Ovary (tissue), 9 donors: ENCODE data around the gene ZC3H7A. TPM values are rescaled to one million over a fixed set of nuclear protein-coding genes. Genes with fewer than 3 reads are reported as not detected.

Experiments used
- DNase-seq, 5 donors: peaks; one replicate each; pipeline ENCODE4 v3.0.0-alpha.2; 2019 to 2020
- H3K27ac ChIP-seq, 2 donors: fragments of 200-600 bp; one replicate each; pipeline versions ENCODE4 v1.5.1 to v1.8.0; 2019 to 2022
- H3K27me3 ChIP-seq: fragments of 200-600 bp; one replicate; pipeline ENCODE4 v1.8.0; 2022
- H3K36me3 ChIP-seq: fragments of 200-600 bp; sonication (generic); one replicate; pipeline ENCODE4 v1.5.1; 2019
- H3K4me1 ChIP-seq: one replicate; pipeline ENCODE4 v1.8.1; 2013; ENCODE audit warnings: mild to moderate bottlenecking, moderate library complexity; ENCODE audit not compliant: insufficient read depth
- H3K4me3 ChIP-seq: fragments of 200-600 bp; sonication (generic); one replicate; pipeline ENCODE4 v1.5.1; 2017
- H3K9me3 ChIP-seq, 2 donors: fragments of 200-600 bp in 1 of 2; sonication (generic) in 1 of 2; one replicate each; pipeline versions ENCODE4 v1.5.1 to v1.8.1; 2013 to 2019; ENCODE audit warnings: mild to moderate bottlenecking in 1 of 2, moderate library complexity in 1 of 2
- EP300 ChIP-seq: sonication (generic); formaldehyde crosslinking; IDR thresholded peaks from one replicate; pipeline ENCODE4 v1.6.1; 2017; ENCODE audit warnings: antibody characterized with exemption
- POLR2A ChIP-seq: fragments of 450-650 bp; IDR thresholded peaks from one replicate; pipeline ENCODE4 v1.6.1; 2017; ENCODE audit warnings: antibody characterized with exemption, mild to moderate bottlenecking, moderate library complexity
- WGBS, 3 donors: extraction: QIAGEN DNeasy Blood & Tissue Kit in 1 of 3; methylation state at CpG; one replicate each; pipeline versions ENCODE4 v1.1.5 to v1.1.7; 2013 to 2017; 5-methylcytosine and 5-hydroxymethylcytosine counted together
- intact Hi-C, 4 donors: fragments of 100-400 bp; cut with DNase I; formaldehyde crosslinking; loops; one replicate each; pipeline versions ENCODE4 v1.11.0 to v1.15.1; 2022 to 2023
- polyA plus RNA-seq, 2 donors: library from polyadenylated mRNA; stranded (reverse); fragments of 200-250 nt in 1 of 2; fragments of 350-450 nt in 1 of 2; fragmentation: Illumina TruSeq in 1 of 2; extraction: RNeasy Lipid Tissue Mini Kit (QIAGEN cat#74804) in 1 of 2; gene quantifications; one replicate each; pipeline ENCODE4 v1.2.3, GENCODE V29; 2013 to 2014
- total RNA-seq, 7 donors: library from RNA; depleted of rRNA in 2 of 7; stranded (reverse); fragments of >200 nt in 2 of 7; fragmentation: NEBNext Ultra II Directional in 3 of 7; extraction: Animal tissue kit (Norgen Biotek cat#: 25700) in 3 of 7; gene quantifications; one replicate each; pipeline versions ENCODE4 v1.1.0 to v1.2.4, GENCODE V29; 2016 to 2023
- TF ChIP-seq, protein P1 (sequence below), 3 donors: fragments of 450-650 bp in 2 of 3; fragments of 200-600 bp in 1 of 3; IDR thresholded peaks; one replicate each; pipeline versions ENCODE4 v1.5.1 to v1.8.0; 2016 to 2022; ENCODE audit warnings: antibody characterized with exemption in 3 of 3, mild to moderate bottlenecking in 1 of 3
- donor health status: DM: no; HTN: no; CAD: no; lungs with moderate emphysema.
- donor health status: DM: no; HTN: no; CAD: no.
- donor health status: Bipolar disorder and iron deficiency.
- donor health status: DM: yes; HTN: yes; CAD: no.
- donor health status: DM: no; HTN: no; CAD: no.
- donor health status: DM: yes; HTN: yes; CAD: no.

The ZC3H7A gene
- total and polyA plus RNA-seq, 9 donors: 34.9 to 60.9 (median 50.7) TPM

DNA sequence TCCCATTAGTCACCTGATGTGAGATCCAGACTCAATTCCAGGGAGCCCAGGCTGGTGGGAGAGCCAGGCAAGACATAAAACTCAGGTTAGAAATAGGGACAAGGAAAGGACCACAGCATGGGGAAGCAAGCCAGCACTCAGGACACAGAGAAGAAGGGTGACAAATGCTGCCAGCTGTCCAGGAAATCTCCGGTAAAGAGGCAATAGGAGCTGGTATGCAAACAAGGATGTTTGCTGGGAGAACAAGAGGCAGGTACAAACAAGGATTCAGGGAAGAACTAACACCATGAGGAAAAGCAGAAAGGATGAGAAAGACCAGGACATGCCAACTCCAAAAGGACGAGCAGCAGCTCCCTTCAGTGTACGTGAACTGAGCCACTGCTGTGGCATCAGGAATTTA is 44.2 kb downstream of the ZC3H7A start:
- Histone ChIP-seq H3K4me1 (peaks cover 3% of the 10 kb centered on the region), H3K4me3 (no peak overlapping the region), H3K27me3 (no peaks in the 10 kb centered on the region), H3K27ac (no peak overlapping the region), H3K36me3 (no peaks in the 10 kb centered on the region), H3K9me3 (no peaks in the 10 kb centered on the region)
- intact Hi-C loops: no loop called here
- 90 to 93% (median 91%) methylated on average over 3 of the region's 3 CpGs for WGBS, 3 donors
- DNase-seq: no peak
- TF ChIP-seq, protein P1, sequence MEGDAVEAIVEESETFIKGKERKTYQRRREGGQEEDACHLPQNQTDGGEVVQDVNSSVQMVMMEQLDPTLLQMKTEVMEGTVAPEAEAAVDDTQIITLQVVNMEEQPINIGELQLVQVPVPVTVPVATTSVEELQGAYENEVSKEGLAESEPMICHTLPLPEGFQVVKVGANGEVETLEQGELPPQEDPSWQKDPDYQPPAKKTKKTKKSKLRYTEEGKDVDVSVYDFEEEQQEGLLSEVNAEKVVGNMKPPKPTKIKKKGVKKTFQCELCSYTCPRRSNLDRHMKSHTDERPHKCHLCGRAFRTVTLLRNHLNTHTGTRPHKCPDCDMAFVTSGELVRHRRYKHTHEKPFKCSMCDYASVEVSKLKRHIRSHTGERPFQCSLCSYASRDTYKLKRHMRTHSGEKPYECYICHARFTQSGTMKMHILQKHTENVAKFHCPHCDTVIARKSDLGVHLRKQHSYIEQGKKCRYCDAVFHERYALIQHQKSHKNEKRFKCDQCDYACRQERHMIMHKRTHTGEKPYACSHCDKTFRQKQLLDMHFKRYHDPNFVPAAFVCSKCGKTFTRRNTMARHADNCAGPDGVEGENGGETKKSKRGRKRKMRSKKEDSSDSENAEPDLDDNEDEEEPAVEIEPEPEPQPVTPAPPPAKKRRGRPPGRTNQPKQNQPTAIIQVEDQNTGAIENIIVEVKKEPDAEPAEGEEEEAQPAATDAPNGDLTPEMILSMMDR (IDR thresholded peaks at IDR 0.05): no peak
- TF ChIP-seq EP300 (no peak), POLR2A (no peak)

DNA sequence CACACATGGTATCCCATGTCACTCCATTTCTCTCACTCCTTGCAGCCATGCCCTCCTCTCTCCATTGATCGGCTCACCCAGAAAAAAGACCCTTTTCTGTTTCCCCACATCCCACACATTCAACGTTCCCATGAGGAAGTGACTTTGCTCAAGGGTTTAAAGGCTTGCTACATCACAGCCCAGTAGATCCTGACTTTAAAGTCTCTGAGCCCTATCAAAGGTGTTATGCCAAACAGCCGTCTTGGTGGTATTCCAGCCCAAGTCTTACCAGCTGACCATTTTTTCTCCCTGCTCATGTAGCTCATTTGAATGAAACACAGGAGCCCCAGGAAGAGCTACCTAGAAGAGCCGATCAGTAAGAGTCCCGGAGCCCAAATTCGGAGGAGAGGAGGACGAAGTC is 47.0 kb downstream of the ZC3H7A start:
- no peak for TF ChIP-seq POLR2A
- no peak overlapping the region for H3K27ac ChIP-seq
- no peak overlapping the region for H3K4me3 ChIP-seq
- no peaks in the 10 kb centered on the region for H3K27me3 ChIP-seq
- H3K4me1 ChIP-seq: no peaks in the 10 kb centered on the region
- WGBS, 3 donors: 80 to 88% (median 87%) methylated on average over 7 of the region's 7 CpGs
- no peaks in the 10 kb centered on the region for H3K9me3 ChIP-seq
- intact Hi-C loops: no loop called here
- DNase-seq: no peak
- no peaks in the 10 kb centered on the region for H3K36me3 ChIP-seq

DNA sequence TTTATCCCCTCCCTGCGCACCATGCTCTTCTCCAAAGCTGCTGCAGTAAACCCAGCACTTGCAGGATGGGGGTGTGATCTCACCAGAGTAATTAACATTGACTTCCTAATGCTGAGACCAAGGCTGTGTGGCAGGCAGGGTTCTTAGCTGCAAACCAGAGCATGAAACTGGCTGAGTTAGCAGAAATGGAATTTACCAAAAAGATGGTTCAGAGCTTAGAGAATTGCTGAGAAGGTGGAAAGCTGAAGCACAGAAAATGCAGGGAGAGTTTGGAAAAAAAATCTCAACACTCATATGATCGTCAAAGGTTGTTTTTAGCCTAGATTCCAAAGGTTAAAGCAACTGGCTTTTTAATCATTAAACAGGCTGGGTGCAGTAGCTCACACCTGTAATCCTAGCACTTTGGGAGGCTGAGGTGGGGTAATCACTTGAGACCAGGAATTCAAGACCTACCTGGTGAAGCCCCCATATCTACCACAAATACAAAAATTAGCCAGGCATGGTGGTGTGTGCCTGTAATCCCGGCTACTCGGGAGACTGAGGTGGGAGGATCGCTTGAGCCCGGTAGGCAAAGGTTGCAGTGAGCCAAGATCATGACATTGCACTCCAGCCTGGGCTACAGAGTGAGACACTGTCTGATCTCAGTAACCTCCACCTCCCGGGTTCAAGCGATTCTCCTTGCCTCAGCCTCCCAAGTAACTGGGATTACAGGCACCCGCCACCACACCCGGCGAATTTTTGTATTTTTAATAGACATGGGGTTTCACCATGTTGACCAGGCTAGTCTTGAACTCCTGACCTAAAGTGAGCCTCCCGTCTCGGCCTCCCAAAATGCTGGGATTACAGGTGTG is 48.4 kb downstream of the ZC3H7A start:
- intact Hi-C loops: loop anchor here in 2 of 4 donors (10.0 kb wide), 2 partner anchors 46 to 84 kb away; partner anchors contain the start of genes SNN (in 1 of the 2) and ZC3H7A (in 1 of the 2)
- Histone ChIP-seq H3K27me3 (no peaks in the 10 kb centered on the region), H3K4me1 (no peaks in the 10 kb centered on the region), H3K4me3 (no peak overlapping the region), H3K27ac (no peak overlapping the region), H3K9me3 (no peaks in the 10 kb centered on the region), H3K36me3 (no peaks in the 10 kb centered on the region)
- 84 to 88% (median 86%) methylated on average over 13 of the region's 13 CpGs for whole genome bisulfite sequencing, 3 donors
- no peak for DNase-seq
- TF ChIP-seq EP300: no peak
- TF ChIP-seq, protein P1 (IDR thresholded peaks at IDR 0.05): no peak
- no peak for TF ChIP-seq POLR2A

DNA sequence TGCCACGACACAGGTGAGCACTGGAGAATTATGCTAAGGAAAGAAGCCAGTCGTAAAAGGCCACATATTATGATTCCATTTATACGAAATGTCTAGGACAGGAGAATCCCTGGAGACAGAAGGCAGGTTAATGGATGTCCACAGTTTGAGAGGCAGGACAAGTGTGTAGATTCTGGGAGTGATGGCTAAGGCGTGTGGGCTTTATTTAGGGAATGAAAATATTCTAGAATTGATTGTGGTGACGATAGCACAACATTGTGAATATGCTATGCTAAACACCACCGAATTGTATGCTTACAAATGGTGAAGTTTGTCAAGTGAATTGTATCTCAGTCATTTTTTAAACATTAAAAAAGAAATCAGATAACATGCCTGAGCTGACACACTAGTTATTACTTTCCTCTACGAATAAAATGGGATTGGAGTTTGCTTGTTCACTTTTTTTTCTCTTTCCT is 49.1 kb downstream of the ZC3H7A start:
- Histone ChIP-seq H3K27me3 (no peaks in the 10 kb centered on the region), H3K9me3 (no peaks in the 10 kb centered on the region), H3K4me1 (peaks cover 2% of the 10 kb centered on the region), H3K36me3 (no peaks in the 10 kb centered on the region), H3K4me3 (no peak overlapping the region), H3K27ac (no peak overlapping the region)
- intact Hi-C loops: loop anchor here in 2 of 4 donors (10.0 kb wide), 2 partner anchors 47 to 83 kb away; partner anchors contain the start of genes SNN (in 1 of the 2) and ZC3H7A (in 1 of the 2)
- TF ChIP-seq, protein P1 (IDR thresholded peaks at IDR 0.05): no peak
- TF ChIP-seq EP300 (no peak), POLR2A (no peak)
- WGBS, 3 donors: 73 to 80% (median 76%) methylated on average over 7 of the region's 7 CpGs
- DNase-seq: no peak

DNA sequence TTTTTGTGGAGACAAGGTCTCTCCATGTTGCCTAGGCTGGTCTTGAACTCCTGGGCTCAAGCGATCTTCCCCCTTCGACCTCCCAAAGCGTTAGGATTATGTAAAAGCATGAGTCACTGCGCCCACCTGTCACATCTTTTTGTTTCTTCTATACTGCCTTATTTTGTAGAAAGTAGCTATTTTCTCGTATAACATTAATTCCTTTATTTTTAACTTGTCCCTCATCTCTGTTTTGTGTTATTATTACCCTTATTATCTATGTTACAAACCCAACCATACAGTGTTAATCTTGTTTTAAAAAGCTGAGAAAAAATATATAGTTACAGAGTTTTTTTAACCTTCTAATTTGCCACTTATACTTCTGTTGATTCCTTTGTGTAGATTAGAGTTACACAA is 53.0 kb downstream of the ZC3H7A start:
- Histone ChIP-seq H3K9me3 (no peaks in the 10 kb centered on the region), H3K36me3 (no peaks in the 10 kb centered on the region), H3K4me3 (no peak overlapping the region), H3K27me3 (no peaks in the 10 kb centered on the region), H3K27ac (peak overlapping the region; percentile 48 to 89), H3K4me1 (peaks cover 7% of the 10 kb centered on the region)
- no peak for TF ChIP-seq EP300
- TF ChIP-seq POLR2A: no peak
- TF ChIP-seq, protein P1 (IDR thresholded peaks at IDR 0.05): no peak
- intact Hi-C loops: loop anchor here in 2 of 4 donors (10.0 kb wide), 2 partner anchors 51 to 79 kb away; partner anchors contain the start of genes SNN (in 1 of the 2) and ZC3H7A (in 1 of the 2)
- WGBS, 3 donors: 88 to 91% (median 89%) methylated on average over 5 of the region's 5 CpGs
- no peak for DNase-seq
